ENCODE data around the gene CDH15. TPM values are rescaled to one million over a fixed set of nuclear protein-coding genes. Genes with fewer than 3 reads are reported as not detected.
A peak's percentile ranks its signal among the peaks of the same experiment; 100 is the strongest.

CDH15 gene, protein sequence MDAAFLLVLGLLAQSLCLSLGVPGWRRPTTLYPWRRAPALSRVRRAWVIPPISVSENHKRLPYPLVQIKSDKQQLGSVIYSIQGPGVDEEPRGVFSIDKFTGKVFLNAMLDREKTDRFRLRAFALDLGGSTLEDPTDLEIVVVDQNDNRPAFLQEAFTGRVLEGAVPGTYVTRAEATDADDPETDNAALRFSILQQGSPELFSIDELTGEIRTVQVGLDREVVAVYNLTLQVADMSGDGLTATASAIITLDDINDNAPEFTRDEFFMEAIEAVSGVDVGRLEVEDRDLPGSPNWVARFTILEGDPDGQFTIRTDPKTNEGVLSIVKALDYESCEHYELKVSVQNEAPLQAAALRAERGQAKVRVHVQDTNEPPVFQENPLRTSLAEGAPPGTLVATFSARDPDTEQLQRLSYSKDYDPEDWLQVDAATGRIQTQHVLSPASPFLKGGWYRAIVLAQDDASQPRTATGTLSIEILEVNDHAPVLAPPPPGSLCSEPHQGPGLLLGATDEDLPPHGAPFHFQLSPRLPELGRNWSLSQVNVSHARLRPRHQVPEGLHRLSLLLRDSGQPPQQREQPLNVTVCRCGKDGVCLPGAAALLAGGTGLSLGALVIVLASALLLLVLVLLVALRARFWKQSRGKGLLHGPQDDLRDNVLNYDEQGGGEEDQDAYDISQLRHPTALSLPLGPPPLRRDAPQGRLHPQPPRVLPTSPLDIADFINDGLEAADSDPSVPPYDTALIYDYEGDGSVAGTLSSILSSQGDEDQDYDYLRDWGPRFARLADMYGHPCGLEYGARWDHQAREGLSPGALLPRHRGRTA
- total RNA-seq (0.17 TPM), polyA plus RNA-seq (not detected)

- H3K27me3 Mint-ChIP-seq: no peaks in the 10 kb centered on the region
- H3K27ac Mint-ChIP-seq: peak within 1 kb of the TSS in 2 of 3 donors; percentile 36 to 38
- no peaks in the 10 kb centered on the region for H3K36me3 Mint-ChIP-seq
- Histone ChIP-seq H3K4me3 (ENCODE audit: low read depth, low read length) (peak within 1 kb of the TSS; percentile 19), H3K9me3 (ENCODE audit: control insufficient read depth in 2 of 2, low read length in 2 of 2) (no peaks in the 10 kb centered on the region), H3K27me3 (ENCODE audit: control insufficient read depth, insufficient read depth, low read length) (no peaks in the 10 kb centered on the region), H3K27ac (ENCODE audit: insufficient read depth, low read length, poor library complexity, severe bottlenecking) (peak within 1 kb of the TSS; percentile 5), H3K4me1 (ENCODE audit: control insufficient read depth, insufficient read depth, low read length, poor library complexity, severe bottlenecking) (peaks cover 25% of the 10 kb centered on the region), H3K36me3 (ENCODE audit: control insufficient read depth, insufficient read depth, low read length) (no peaks in the 10 kb centered on the region)
- peaks cover 0 to 14% (median 2%) of the 10 kb centered on the region in 4 donors for H3K4me1 Mint-ChIP-seq
- H3K9me3 Mint-ChIP-seq: no peaks in the 10 kb centered on the region
- ATAC-seq (ENCODE audit: low read depth in 2 of 2) (peak; percentile 93 to 94), DNase-seq (peak; percentile 91 to 93 (median 93))
- H3K4me3 Mint-ChIP-seq: peak within 1 kb of the TSS; percentile 1 to 85 (median 76)
These were observed at the start of gene CDH15 for GRCh38 chr16:89171216-89172170. Gene CDH15 (plus strand): TSS chr16:89171748. CDS start chr16:89171832, 84 bp downstream.

GRCh38 chr16:89122322-89122851, 49.2 kb upstream of the CDH15 start:
- peak overlapping the region; percentile 69 for H3K27ac ChIP-seq (ENCODE audit: insufficient read depth, low read length, poor library complexity, severe bottlenecking)
- Mint-ChIP-seq H3K4me3 (peak overlapping the region; percentile 57 to 77 (median 66)), H3K4me1 (peaks cover 7 to 62% (median 14%) of the 10 kb centered on the region in 4 donors), H3K27me3 (no peaks in the 10 kb centered on the region), H3K27ac (peak overlapping the region; percentile 94 to 98 (median 97)), H3K36me3 (peaks cover 16% of the 10 kb centered on the region), H3K9me3 (peaks cover 0 to 1% (median 0%) of the 10 kb centered on the region in 7 donors)
- no peak overlapping the region for H3K4me3 ChIP-seq (ENCODE audit: low read depth, low read length)
- H3K36me3 ChIP-seq (ENCODE audit: control insufficient read depth, insufficient read depth, low read length): peaks cover 28% of the 10 kb centered on the region
- H3K9me3 ChIP-seq (ENCODE audit: control insufficient read depth in 2 of 2, low read length in 2 of 2): no peaks in the 10 kb centered on the region
- peaks cover 21% of the 10 kb centered on the region for H3K4me1 ChIP-seq (ENCODE audit: control insufficient read depth, insufficient read depth, low read length, poor library complexity, severe bottlenecking)
- no peaks in the 10 kb centered on the region for H3K27me3 ChIP-seq (ENCODE audit: control insufficient read depth, insufficient read depth, low read length)
- ATAC-seq (ENCODE audit: low read depth in 2 of 2) (peak; percentile 94 to 98), DNase-seq (peak; percentile 60 to 91 (median 87))

DNA sequence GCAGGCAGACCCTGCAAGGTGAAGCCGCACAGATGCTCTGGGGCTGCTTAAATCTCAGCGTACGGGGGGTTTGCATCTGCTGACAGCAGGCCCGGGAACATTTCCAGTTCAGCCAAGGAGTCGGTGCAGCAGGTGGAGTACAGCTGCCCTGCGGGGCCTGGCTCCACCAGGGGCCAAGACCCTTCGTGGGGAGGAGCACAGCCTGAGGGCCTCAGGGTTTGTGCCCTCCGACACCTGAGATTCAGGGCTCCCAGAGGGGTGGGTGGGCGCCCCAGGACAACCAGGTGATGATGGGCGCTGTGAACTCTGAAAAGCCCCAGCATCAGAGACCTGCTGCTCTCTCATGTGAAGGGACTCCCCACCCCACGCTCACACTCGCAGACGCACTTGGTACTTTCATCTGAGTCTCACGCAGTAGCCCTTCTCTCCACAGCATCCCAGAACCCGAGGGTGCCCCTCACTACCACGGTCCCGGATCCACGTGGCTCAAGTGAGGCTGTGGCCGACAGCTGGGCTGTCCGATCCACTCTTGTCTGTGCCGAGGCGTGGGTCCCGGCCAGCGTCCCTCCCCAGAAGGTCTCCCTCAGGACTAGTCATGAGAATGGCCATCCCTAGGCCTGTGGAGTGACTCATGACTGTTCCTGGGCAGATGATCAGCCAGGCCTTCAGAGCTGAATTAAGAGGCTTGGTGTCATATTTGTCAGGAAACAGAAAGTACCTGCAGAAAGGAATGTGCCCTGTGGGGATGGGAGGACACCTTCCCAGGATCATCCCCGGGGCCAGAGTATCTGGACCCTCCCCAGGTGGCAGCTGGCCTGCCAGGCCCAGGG, 48.3 kb upstream of the CDH15 start:
- Mint-ChIP-seq H3K27me3 (no peaks in the 10 kb centered on the region), H3K36me3 (peaks cover 16% of the 10 kb centered on the region), H3K9me3 (peaks cover 0 to 1% (median 0%) of the 10 kb centered on the region in 7 donors), H3K27ac (peak overlapping the region; percentile 94 to 98 (median 97)), H3K4me1 (peaks cover 10 to 58% (median 15%) of the 10 kb centered on the region in 4 donors), H3K4me3 (peak overlapping the region in 3 of 4 donors; percentile 57 to 77 (median 66))
- ATAC-seq (ENCODE audit: low read depth in 2 of 2) (no peak), DNase-seq (no peak)
- Histone ChIP-seq H3K36me3 (ENCODE audit: control insufficient read depth, insufficient read depth, low read length) (peaks cover 21% of the 10 kb centered on the region), H3K4me3 (ENCODE audit: low read depth, low read length) (no peak overlapping the region), H3K4me1 (ENCODE audit: control insufficient read depth, insufficient read depth, low read length, poor library complexity, severe bottlenecking) (peaks cover 21% of the 10 kb centered on the region), H3K27me3 (ENCODE audit: control insufficient read depth, insufficient read depth, low read length) (no peaks in the 10 kb centered on the region), H3K27ac (ENCODE audit: insufficient read depth, low read length, poor library complexity, severe bottlenecking) (peak overlapping the region; percentile 69), H3K9me3 (ENCODE audit: control insufficient read depth in 2 of 2, low read length in 2 of 2) (no peaks in the 10 kb centered on the region)

DNA sequence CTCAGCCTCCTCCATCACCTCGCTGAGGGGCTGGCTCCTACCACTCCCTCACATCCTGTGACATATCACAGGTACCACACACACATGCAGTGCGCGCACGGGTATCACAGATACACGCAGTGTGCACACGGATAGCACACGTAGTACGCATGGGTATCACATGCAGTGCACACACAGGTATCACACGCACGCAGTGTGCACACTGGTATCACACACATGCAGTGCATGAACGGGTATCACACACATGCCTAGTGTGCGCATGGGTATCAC, 47.8 kb upstream of the CDH15 start:
- no peaks in the 10 kb centered on the region for H3K27me3 Mint-ChIP-seq
- no peak for DNase-seq
- peaks cover 10 to 56% (median 15%) of the 10 kb centered on the region in 4 donors for H3K4me1 Mint-ChIP-seq
- H3K4me1 ChIP-seq (ENCODE audit: control insufficient read depth, insufficient read depth, low read length, poor library complexity, severe bottlenecking): peaks cover 21% of the 10 kb centered on the region
- no peak for ATAC-seq (ENCODE audit: low read depth in 2 of 2)
- peak overlapping the region in 2 of 4 donors; percentile 58 to 67 for H3K4me3 Mint-ChIP-seq
- H3K36me3 Mint-ChIP-seq: peaks cover 20% of the 10 kb centered on the region
- H3K27me3 ChIP-seq (ENCODE audit: control insufficient read depth, insufficient read depth, low read length): no peaks in the 10 kb centered on the region
- H3K9me3 Mint-ChIP-seq: peaks cover 0 to 1% (median 0%) of the 10 kb centered on the region in 7 donors
- H3K36me3 ChIP-seq (ENCODE audit: control insufficient read depth, insufficient read depth, low read length): peaks cover 21% of the 10 kb centered on the region
- peak overlapping the region; percentile 69 for H3K27ac ChIP-seq (ENCODE audit: insufficient read depth, low read length, poor library complexity, severe bottlenecking)
- H3K9me3 ChIP-seq (ENCODE audit: control insufficient read depth in 2 of 2, low read length in 2 of 2): no peaks in the 10 kb centered on the region
- peak overlapping the region; percentile 85 to 98 (median 94) for H3K27ac Mint-ChIP-seq
- no peak overlapping the region for H3K4me3 ChIP-seq (ENCODE audit: low read depth, low read length)

DNA sequence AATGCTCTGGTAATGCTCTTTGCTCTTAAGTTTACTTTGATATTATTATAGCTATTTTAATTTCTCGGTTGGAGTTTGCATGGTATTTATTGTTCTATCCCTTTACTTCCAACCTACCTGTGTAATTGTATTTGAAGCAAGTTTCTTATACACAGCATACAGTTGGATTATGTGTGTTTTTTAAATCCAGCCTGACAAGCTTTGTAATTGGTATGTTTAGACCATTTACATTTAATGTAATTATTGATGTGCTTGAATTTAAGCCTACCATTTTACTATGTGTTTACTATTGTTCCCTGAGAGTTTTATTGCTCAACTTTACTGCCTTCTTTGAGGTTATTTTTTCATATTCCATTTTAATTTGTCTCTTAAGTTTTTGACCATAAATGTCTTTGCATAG, 42.2 kb upstream of the CDH15 start:
- Histone ChIP-seq H3K36me3 (ENCODE audit: control insufficient read depth, insufficient read depth, low read length) (peaks cover 29% of the 10 kb centered on the region), H3K27me3 (ENCODE audit: control insufficient read depth, insufficient read depth, low read length) (no peaks in the 10 kb centered on the region), H3K4me1 (ENCODE audit: control insufficient read depth, insufficient read depth, low read length, poor library complexity, severe bottlenecking) (no peaks in the 10 kb centered on the region), H3K9me3 (ENCODE audit: control insufficient read depth in 2 of 2, low read length in 2 of 2) (no peaks in the 10 kb centered on the region), H3K27ac (ENCODE audit: insufficient read depth, low read length, poor library complexity, severe bottlenecking) (no peak overlapping the region), H3K4me3 (ENCODE audit: low read depth, low read length) (no peak overlapping the region)
- Mint-ChIP-seq H3K9me3 (no peaks in the 10 kb centered on the region), H3K4me1 (peaks cover 9 to 25% (median 15%) of the 10 kb centered on the region in 4 donors), H3K4me3 (no peak overlapping the region), H3K27ac (peak overlapping the region in 2 of 3 donors; percentile 29 to 43), H3K36me3 (peaks cover 38% of the 10 kb centered on the region), H3K27me3 (no peaks in the 10 kb centered on the region)
- ATAC-seq (ENCODE audit: low read depth in 2 of 2): no peak
- DNase-seq: no peak

DNA sequence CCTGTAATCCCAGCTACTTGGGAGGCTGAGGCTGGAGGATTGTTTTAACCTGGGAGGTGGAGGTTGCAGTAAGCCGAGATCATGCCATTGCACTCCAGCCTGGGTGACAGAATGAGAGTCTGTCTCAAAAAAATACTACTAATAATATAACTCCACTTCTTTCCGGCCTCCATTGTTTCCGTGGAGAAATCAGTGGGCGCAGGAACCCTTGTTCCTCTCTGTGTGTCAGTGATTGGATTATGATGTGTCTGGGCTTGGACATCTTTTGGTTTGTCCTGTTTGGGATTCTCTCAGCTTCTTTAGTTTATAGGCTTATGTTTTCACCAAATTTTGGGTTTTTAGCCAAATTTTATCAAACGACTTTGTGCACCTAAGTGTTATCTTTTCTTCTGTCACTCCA, 41.1 kb upstream of the CDH15 start:
- DNase-seq (no peak), ATAC-seq (ENCODE audit: low read depth in 2 of 2) (no peak)
- Histone ChIP-seq H3K9me3 (ENCODE audit: control insufficient read depth in 2 of 2, low read length in 2 of 2) (no peaks in the 10 kb centered on the region), H3K36me3 (ENCODE audit: control insufficient read depth, insufficient read depth, low read length) (peaks cover 40% of the 10 kb centered on the region), H3K4me3 (ENCODE audit: low read depth, low read length) (no peak overlapping the region), H3K27me3 (ENCODE audit: control insufficient read depth, insufficient read depth, low read length) (no peaks in the 10 kb centered on the region), H3K4me1 (ENCODE audit: control insufficient read depth, insufficient read depth, low read length, poor library complexity, severe bottlenecking) (no peaks in the 10 kb centered on the region), H3K27ac (ENCODE audit: insufficient read depth, low read length, poor library complexity, severe bottlenecking) (no peak overlapping the region)
- no peaks in the 10 kb centered on the region for H3K9me3 Mint-ChIP-seq
- peaks cover 40% of the 10 kb centered on the region for H3K36me3 Mint-ChIP-seq
- H3K4me3 Mint-ChIP-seq: no peak overlapping the region
- no peak overlapping the region for H3K27ac Mint-ChIP-seq
- no peaks in the 10 kb centered on the region for H3K27me3 Mint-ChIP-seq
- H3K4me1 Mint-ChIP-seq: peaks cover 7 to 23% (median 17%) of the 10 kb centered on the region in 4 donors
